Breast epithelium (tissue), 3 donors: ENCODE measurements around the gene NRXN3.

ENCODE experiments used
- POLR2A ChIP-seq: fragments of 450-650 bp; IDR thresholded peaks from one replicate; pipeline ENCODE4 v1.6.1; 2016; ENCODE audit warnings: antibody characterized with exemption, mild to moderate bottlenecking, moderate library complexity
- TF ChIP-seq, protein P1 (sequence below), 3 donors: fragments of 450-650 bp; IDR thresholded peaks; one replicate each; pipeline ENCODE4 v1.5.1; 2016 to 2017; ENCODE audit warnings: antibody characterized with exemption in 3 of 3, mild to moderate bottlenecking in 3 of 3, moderate library complexity in 3 of 3

GRCh38 chr14:79278286-79278797 lies 1108.2 kb downstream of the NRXN3 start:
- TF ChIP-seq POLR2A, result no peak
- TF ChIP-seq, protein P1, sequence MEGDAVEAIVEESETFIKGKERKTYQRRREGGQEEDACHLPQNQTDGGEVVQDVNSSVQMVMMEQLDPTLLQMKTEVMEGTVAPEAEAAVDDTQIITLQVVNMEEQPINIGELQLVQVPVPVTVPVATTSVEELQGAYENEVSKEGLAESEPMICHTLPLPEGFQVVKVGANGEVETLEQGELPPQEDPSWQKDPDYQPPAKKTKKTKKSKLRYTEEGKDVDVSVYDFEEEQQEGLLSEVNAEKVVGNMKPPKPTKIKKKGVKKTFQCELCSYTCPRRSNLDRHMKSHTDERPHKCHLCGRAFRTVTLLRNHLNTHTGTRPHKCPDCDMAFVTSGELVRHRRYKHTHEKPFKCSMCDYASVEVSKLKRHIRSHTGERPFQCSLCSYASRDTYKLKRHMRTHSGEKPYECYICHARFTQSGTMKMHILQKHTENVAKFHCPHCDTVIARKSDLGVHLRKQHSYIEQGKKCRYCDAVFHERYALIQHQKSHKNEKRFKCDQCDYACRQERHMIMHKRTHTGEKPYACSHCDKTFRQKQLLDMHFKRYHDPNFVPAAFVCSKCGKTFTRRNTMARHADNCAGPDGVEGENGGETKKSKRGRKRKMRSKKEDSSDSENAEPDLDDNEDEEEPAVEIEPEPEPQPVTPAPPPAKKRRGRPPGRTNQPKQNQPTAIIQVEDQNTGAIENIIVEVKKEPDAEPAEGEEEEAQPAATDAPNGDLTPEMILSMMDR (IDR thresholded peaks at IDR 0.05), result no peak
